Prostate gland (tissue), 2 donors: ENCODE results near the gene UBN1.

Experiments
- POLR2A ChIP-seq: fragments of 450-650 bp; IDR thresholded peaks from one replicate; pipeline ENCODE4 v1.6.1; 2016; ENCODE audit warnings: antibody characterized with exemption, mild to moderate bottlenecking
- POLR2AphosphoS5 ChIP-seq: sonication (generic); formaldehyde crosslinking; IDR thresholded peaks from one replicate; pipeline ENCODE4 v1.6.1; 2017; ENCODE audit warnings: antibody characterized with exemption
- TF ChIP-seq, protein P1 (sequence below), 4 experiments: fragments of 200-600 bp in 2 of 4; fragments of 450-650 bp in 2 of 4; sonication (generic) in 2 of 4; IDR thresholded peaks; 1 replicate in 3 of 4; 2 replicates in 1 of 4; pipeline ENCODE4 v1.5.1; 2016 to 2019; ENCODE audit warnings: antibody characterized with exemption in 4 of 4, mild to moderate bottlenecking in 2 of 4, moderate library complexity in 2 of 4

- TF ChIP-seq, protein P1, sequence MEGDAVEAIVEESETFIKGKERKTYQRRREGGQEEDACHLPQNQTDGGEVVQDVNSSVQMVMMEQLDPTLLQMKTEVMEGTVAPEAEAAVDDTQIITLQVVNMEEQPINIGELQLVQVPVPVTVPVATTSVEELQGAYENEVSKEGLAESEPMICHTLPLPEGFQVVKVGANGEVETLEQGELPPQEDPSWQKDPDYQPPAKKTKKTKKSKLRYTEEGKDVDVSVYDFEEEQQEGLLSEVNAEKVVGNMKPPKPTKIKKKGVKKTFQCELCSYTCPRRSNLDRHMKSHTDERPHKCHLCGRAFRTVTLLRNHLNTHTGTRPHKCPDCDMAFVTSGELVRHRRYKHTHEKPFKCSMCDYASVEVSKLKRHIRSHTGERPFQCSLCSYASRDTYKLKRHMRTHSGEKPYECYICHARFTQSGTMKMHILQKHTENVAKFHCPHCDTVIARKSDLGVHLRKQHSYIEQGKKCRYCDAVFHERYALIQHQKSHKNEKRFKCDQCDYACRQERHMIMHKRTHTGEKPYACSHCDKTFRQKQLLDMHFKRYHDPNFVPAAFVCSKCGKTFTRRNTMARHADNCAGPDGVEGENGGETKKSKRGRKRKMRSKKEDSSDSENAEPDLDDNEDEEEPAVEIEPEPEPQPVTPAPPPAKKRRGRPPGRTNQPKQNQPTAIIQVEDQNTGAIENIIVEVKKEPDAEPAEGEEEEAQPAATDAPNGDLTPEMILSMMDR (IDR thresholded peaks at IDR 0.05) = no peak
- no peak for TF ChIP-seq POLR2AphosphoS5
- TF ChIP-seq POLR2A = no peak
These were observed 41.0 kb upstream of the UBN1 start for GRCh38 chr16:4806280-4806679.
